ENCODE measurements around the gene GBA2. TPM values are rescaled to one million over a fixed set of nuclear protein-coding genes. Genes with fewer than 3 reads are reported as not detected.

The GBA2 gene
- polyA plus RNA-seq, 1 donor (not counting 4 experiments of a cell fraction or from before 2014, with no cell fraction given): 31.7 TPM

- Histone ChIP-seq H3K9ac (ENCODE audit: control insufficient read depth, extremely low read depth, insufficient read depth, low read length) (no peak overlapping the region), H3K27me3 (ENCODE audit: control insufficient read depth, extremely low read depth, insufficient read depth, low read length) (no peaks in the 10 kb centered on the region), H3K4me3 (ENCODE audit: control insufficient read depth in 2 of 3, extremely low read depth in 1 of 3, insufficient read depth in 2 of 3, low read depth in 1 of 3, low read length in 3 of 3) (no peak overlapping the region), H3K36me3 (ENCODE audit: control insufficient read depth in 2 of 2, extremely low read depth in 1 of 2, insufficient read depth in 2 of 2, low read length in 2 of 2) (no peaks in the 10 kb centered on the region), H3K79me2 (ENCODE audit: control insufficient read depth, insufficient read depth, low read length) (no peaks in the 10 kb centered on the region), H3K9me3 (ENCODE audit: control insufficient read depth, low read depth, low read length) (no peaks in the 10 kb centered on the region), H4K20me1 (ENCODE audit: control insufficient read depth, extremely low read depth, insufficient read depth, low read length) (no peaks in the 10 kb centered on the region), H3K4me1 (ENCODE audit: control insufficient read depth, extremely low read depth, insufficient read depth, low read length) (peaks cover 9% of the 10 kb centered on the region), H2AFZ (ENCODE audit: control insufficient read depth, low read length) (no peak overlapping the region), H3K9me1 (ENCODE audit: control insufficient read depth, extremely low read depth, insufficient read depth, low read length) (no peaks in the 10 kb centered on the region), H3K4me2 (ENCODE audit: control insufficient read depth, extremely low read depth, insufficient read depth, low read depth, low read length) (no peak overlapping the region), H3K27ac (ENCODE audit: control insufficient read depth, insufficient read depth, low read length) (no peak overlapping the region)
- no peak for FAIRE-seq
- DNase-seq (ENCODE audit: low read depth, low spot score): no peak
- dilution Hi-C loops (cut with MboI; ENCODE audit: extremely low pct_ligation_motif_present, low sequenced_read_pairs): no loop called here
- TF ChIP-seq, protein P1, sequence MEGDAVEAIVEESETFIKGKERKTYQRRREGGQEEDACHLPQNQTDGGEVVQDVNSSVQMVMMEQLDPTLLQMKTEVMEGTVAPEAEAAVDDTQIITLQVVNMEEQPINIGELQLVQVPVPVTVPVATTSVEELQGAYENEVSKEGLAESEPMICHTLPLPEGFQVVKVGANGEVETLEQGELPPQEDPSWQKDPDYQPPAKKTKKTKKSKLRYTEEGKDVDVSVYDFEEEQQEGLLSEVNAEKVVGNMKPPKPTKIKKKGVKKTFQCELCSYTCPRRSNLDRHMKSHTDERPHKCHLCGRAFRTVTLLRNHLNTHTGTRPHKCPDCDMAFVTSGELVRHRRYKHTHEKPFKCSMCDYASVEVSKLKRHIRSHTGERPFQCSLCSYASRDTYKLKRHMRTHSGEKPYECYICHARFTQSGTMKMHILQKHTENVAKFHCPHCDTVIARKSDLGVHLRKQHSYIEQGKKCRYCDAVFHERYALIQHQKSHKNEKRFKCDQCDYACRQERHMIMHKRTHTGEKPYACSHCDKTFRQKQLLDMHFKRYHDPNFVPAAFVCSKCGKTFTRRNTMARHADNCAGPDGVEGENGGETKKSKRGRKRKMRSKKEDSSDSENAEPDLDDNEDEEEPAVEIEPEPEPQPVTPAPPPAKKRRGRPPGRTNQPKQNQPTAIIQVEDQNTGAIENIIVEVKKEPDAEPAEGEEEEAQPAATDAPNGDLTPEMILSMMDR (optimal IDR thresholded peaks at IDR 0.05 in 1 of 3, IDR thresholded peaks at IDR 0.05 in 1 of 3, conservative IDR thresholded peaks at IDR 0.05 in 1 of 3; ENCODE audit: extremely low read depth in 1 of 3, insufficient read depth in 2 of 3, low read length in 3 of 3): no peak
- TF ChIP-seq EZH2 (IDR thresholded peaks at IDR 0.05; ENCODE audit: low read length): no peak
Measured at GRCh38 chr9:35792826-35793225, 43.8 kb upstream of the GBA2 start.

DNA sequence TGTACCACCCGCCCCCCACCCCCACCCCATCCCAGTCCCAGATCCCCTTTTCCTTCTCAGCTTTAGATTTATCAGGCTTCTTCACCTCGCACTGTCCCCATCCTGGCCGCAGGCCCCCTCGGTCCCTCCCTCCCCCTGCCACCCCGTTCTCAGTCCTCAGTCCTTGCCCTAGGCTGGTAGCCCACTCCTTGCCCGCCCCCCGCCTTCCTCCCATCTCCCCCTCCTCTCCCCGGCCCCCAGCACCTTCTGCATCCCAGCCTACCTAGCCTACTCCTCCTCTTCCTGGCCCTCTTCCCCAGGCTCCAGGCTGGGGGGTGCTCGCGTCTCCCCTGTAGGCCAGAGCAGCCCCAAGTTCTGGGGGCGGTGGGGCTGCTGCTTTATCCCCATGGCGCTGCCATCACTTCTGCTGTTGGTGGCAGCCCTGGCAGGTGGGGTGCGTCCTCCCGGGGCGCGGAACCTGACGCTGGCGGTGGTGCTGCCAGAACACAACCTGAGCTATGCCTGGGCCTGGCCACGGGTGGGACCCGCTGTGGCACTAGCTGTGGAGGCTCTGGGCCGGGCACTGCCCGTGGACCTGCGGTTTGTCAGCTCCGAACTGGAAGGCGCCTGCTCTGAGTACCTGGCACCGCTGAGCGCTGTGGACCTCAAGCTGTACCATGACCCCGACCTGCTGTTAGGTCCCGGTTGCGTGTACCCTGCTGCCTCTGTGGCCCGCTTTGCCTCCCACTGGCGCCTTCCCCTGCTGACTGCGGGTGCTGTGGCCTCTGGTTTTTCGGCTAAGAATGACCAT lies 43.2 kb upstream of the GBA2 start:
- H3K79me2 ChIP-seq (ENCODE audit: control insufficient read depth, insufficient read depth, low read length): no peaks in the 10 kb centered on the region
- no peaks in the 10 kb centered on the region for H4K20me1 ChIP-seq (ENCODE audit: control insufficient read depth, extremely low read depth, insufficient read depth, low read length)
- no peak overlapping the region for H3K9ac ChIP-seq (ENCODE audit: control insufficient read depth, extremely low read depth, insufficient read depth, low read length)
- no peak overlapping the region for H2AFZ ChIP-seq (ENCODE audit: control insufficient read depth, low read length)
- no peak overlapping the region for H3K4me3 ChIP-seq (ENCODE audit: control insufficient read depth in 2 of 3, extremely low read depth in 1 of 3, insufficient read depth in 2 of 3, low read depth in 1 of 3, low read length in 3 of 3)
- no peak for DNase-seq (ENCODE audit: low read depth, low spot score)
- H3K27ac ChIP-seq (ENCODE audit: control insufficient read depth, insufficient read depth, low read length): no peak overlapping the region
- H3K9me3 ChIP-seq (ENCODE audit: control insufficient read depth, low read depth, low read length): no peaks in the 10 kb centered on the region
- no peaks in the 10 kb centered on the region for H3K27me3 ChIP-seq (ENCODE audit: control insufficient read depth, extremely low read depth, insufficient read depth, low read length)
- no peaks in the 10 kb centered on the region for H3K9me1 ChIP-seq (ENCODE audit: control insufficient read depth, extremely low read depth, insufficient read depth, low read length)
- H3K4me1 ChIP-seq (ENCODE audit: control insufficient read depth, extremely low read depth, insufficient read depth, low read length): peaks cover 9% of the 10 kb centered on the region
- dilution Hi-C loops (cut with MboI; ENCODE audit: extremely low pct_ligation_motif_present, low sequenced_read_pairs): no loop called here
- no peak overlapping the region for H3K4me2 ChIP-seq (ENCODE audit: control insufficient read depth, extremely low read depth, insufficient read depth, low read depth, low read length)
- no peaks in the 10 kb centered on the region for H3K36me3 ChIP-seq (ENCODE audit: control insufficient read depth in 2 of 2, extremely low read depth in 1 of 2, insufficient read depth in 2 of 2, low read length in 2 of 2)
- no peak for TF ChIP-seq EZH2 (IDR thresholded peaks at IDR 0.05; ENCODE audit: low read length)
- TF ChIP-seq, protein P1 (optimal IDR thresholded peaks at IDR 0.05 in 1 of 3, IDR thresholded peaks at IDR 0.05 in 1 of 3, conservative IDR thresholded peaks at IDR 0.05 in 1 of 3; ENCODE audit: extremely low read depth in 1 of 3, insufficient read depth in 2 of 3, low read length in 3 of 3): no peak
- no peak for FAIRE-seq
